Keratinocyte (primary cell): ENCODE measurements around the gene CHST15. TPM values are rescaled to one million over a fixed set of nuclear protein-coding genes. Genes with fewer than 3 reads are reported as not detected.
A peak's percentile ranks its signal among the peaks of the same experiment; 100 is the strongest.

Experiments used
- DNase-seq: peaks from one replicate; pipeline ENCODE4 v3.0.0-alpha.2; 2011; ENCODE audit warnings: low read depth, missing footprints, low spot score
- FAIRE-seq: peaks from 2 replicates; lab custom pipeline; 2011; peaks lifted over from hg19 to GRCh38; lab: Jason Lieb, UNC
- H2AFZ ChIP-seq: 2 replicates; pipeline ENCODE4 v1.6.0; 2012; ENCODE audit warnings: low read length, control low read depth, inconsistent platforms; ENCODE audit not compliant: control insufficient read depth
- H3K27ac ChIP-seq: 2 replicates; pipeline ENCODE4 v1.5.1; 2011; ENCODE audit warnings: low read length; ENCODE audit not compliant: control insufficient read depth, insufficient read depth
- H3K27me3 ChIP-seq: 3 replicates; pipeline ENCODE4 v1.6.0; 2011; ENCODE audit warnings: low read length; ENCODE audit not compliant: control insufficient read depth, insufficient read depth; ENCODE audit errors: extremely low read depth
- H3K36me3 ChIP-seq, 2 experiments: 2 replicates in 1 of 2; 3 replicates in 1 of 2; pipeline ENCODE4 v1.5.1; 2011; ENCODE audit warnings: low read length in 2 of 2, mild to moderate bottlenecking in 1 of 2; ENCODE audit not compliant: control insufficient read depth in 2 of 2, insufficient read depth in 2 of 2; ENCODE audit errors: extremely low read depth in 1 of 2
- H3K4me1 ChIP-seq: 3 replicates; pipeline ENCODE4 v1.5.1; 2011; ENCODE audit warnings: low read length; ENCODE audit not compliant: control insufficient read depth, insufficient read depth; ENCODE audit errors: extremely low read depth
- H3K4me2 ChIP-seq: 3 replicates; pipeline ENCODE4 v1.6.0; 2011; ENCODE audit warnings: low read depth, low read length; ENCODE audit not compliant: control insufficient read depth, insufficient read depth; ENCODE audit errors: extremely low read depth
- H3K4me3 ChIP-seq, 3 experiments: fragments of 200-600 bp in 1 of 3; sonication (generic) in 1 of 3; 2 replicates in 2 of 3; 3 replicates in 1 of 3; pipeline ENCODE4 v1.5.1; 2011 to 2016; ENCODE audit warnings: low read length in 3 of 3, mild to moderate bottlenecking in 3 of 3, control low read depth in 2 of 3, inconsistent platforms in 1 of 3, low read depth in 1 of 3, mixed read lengths in 1 of 3, mixed run types in 1 of 3, moderate library complexity in 1 of 3; ENCODE audit not compliant: control insufficient read depth in 2 of 3, insufficient read depth in 2 of 3; ENCODE audit errors: extremely low read depth in 1 of 3
- H3K79me2 ChIP-seq: 2 replicates; pipeline ENCODE4 v1.6.0; 2012; ENCODE audit warnings: low read length; ENCODE audit not compliant: control insufficient read depth, insufficient read depth
- H3K9ac ChIP-seq: 3 replicates; pipeline ENCODE4 v1.6.0; 2011; ENCODE audit warnings: low read length; ENCODE audit not compliant: control insufficient read depth, insufficient read depth; ENCODE audit errors: extremely low read depth
- H3K9me1 ChIP-seq: 3 replicates; pipeline ENCODE4 v1.6.0; 2011; ENCODE audit warnings: low read length; ENCODE audit not compliant: control insufficient read depth, insufficient read depth; ENCODE audit errors: extremely low read depth
- H3K9me3 ChIP-seq: 2 replicates; pipeline ENCODE4 v1.5.1; 2012; ENCODE audit warnings: low read depth, low read length; ENCODE audit not compliant: control insufficient read depth
- H4K20me1 ChIP-seq: 3 replicates; pipeline ENCODE4 v1.6.0; 2011; ENCODE audit warnings: low read length; ENCODE audit not compliant: control insufficient read depth, insufficient read depth; ENCODE audit errors: extremely low read depth
- CTCF ChIP-seq, 3 experiments: IDR thresholded peaks in 1 of 3; conservative IDR thresholded peaks in 1 of 3; optimal IDR thresholded peaks in 1 of 3; 2 replicates in 2 of 3; 3 replicates in 1 of 3; pipeline versions ENCODE3 to v1.5.1; 2011; ENCODE audit warnings: low read length in 3 of 3, mild to moderate bottlenecking in 3 of 3, moderate library complexity in 2 of 3, control low read depth in 1 of 3, inconsistent platforms in 1 of 3; ENCODE audit not compliant: insufficient read depth in 2 of 3; ENCODE audit errors: extremely low read depth in 1 of 3
- EZH2 ChIP-seq: IDR thresholded peaks from one replicate; pipeline ENCODE4 v1.6.1; 2012; ENCODE audit warnings: inconsistent platforms, mild to moderate bottlenecking, low read length, moderate library complexity
- dilution Hi-C: fragments of 300-500 bp; cut with MboI; formaldehyde crosslinking; loops from one replicate; pipeline ENCODE4 v1.7.0; 2020; ENCODE audit warnings: low sequenced_read_pairs; ENCODE audit not compliant: extremely low pct_ligation_motif_present
- polyA plus RNA-seq, 5 experiments: library from polyadenylated mRNA; depleted of rRNA in 3 of 5; stranded (reverse) in 3 of 5; stranded (forward) in 1 of 5; unstranded in 1 of 5; fragments of >200 nt; gene quantifications; 1 replicate in 1 of 5; 2 replicates in 3 of 5; 3 replicates in 1 of 5; pipeline versions ENCODE4 v1.2.1 to v1.2.3, GENCODE V29; 2011 to 2012; ENCODE audit warnings: missing spikeins in 2 of 5, low read depth in 1 of 5, low replicate concordance in 1 of 5

The CHST15 gene
- polyA plus RNA-seq, 1 donor (not counting 4 experiments of a cell fraction or from before 2014, with no cell fraction given) = 24.5 TPM

DNA sequence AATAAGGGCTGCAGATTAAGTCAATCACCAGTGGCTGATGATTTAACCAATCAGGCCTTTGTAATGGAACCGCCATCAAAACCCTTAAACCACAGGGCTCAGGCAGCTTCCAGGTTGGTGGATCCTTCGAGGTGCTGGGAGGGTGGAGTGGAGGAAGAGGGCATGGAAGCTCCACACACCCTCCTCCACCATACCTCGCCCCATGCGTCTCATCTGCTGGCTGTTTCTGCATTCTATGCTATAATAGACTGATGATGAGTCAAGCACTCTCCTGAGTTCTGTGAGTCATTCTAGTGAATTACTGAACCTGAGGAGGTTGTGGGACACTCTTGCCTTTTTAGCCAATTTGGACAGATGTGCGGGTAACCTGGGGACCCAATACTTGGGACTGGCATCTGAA, 43.9 kb downstream of the CHST15 start:
- no peak overlapping the region for H3K4me3 ChIP-seq
- no peak overlapping the region for H3K9ac ChIP-seq
- H3K27ac ChIP-seq = no peak overlapping the region
- H3K79me2 ChIP-seq = peaks cover 58% of the 10 kb centered on the region
- H3K36me3 ChIP-seq = peaks cover 8 to 15% of the 10 kb centered on the region in 2 experiments
- H3K4me1 ChIP-seq = peaks cover 27% of the 10 kb centered on the region
- peak; percentile 49 for DNase-seq
- TF ChIP-seq EZH2 (no peak), CTCF (optimal IDR thresholded peaks at IDR 0.05 in 1 of 3, IDR thresholded peaks at IDR 0.05 in 1 of 3, conservative IDR thresholded peaks at IDR 0.05 in 1 of 3; ENCODE audit: extremely low read depth in 1 of 3, insufficient read depth in 2 of 3, low read length in 3 of 3) (no peak)
- H4K20me1 ChIP-seq = peaks cover 2% of the 10 kb centered on the region
- H2AFZ ChIP-seq = no peak overlapping the region
- peak; percentile 99 for FAIRE-seq
- H3K9me3 ChIP-seq = no peaks in the 10 kb centered on the region
- peaks cover 2% of the 10 kb centered on the region for H3K9me1 ChIP-seq
- H3K27me3 ChIP-seq = no peaks in the 10 kb centered on the region
- dilution Hi-C loops = no loop called here
- H3K4me2 ChIP-seq = no peak overlapping the region

- peaks cover 21% of the 10 kb centered on the region for H3K4me1 ChIP-seq
- H3K36me3 ChIP-seq = peaks cover 12 to 16% of the 10 kb centered on the region in 2 experiments
- H3K79me2 ChIP-seq = peaks cover 59% of the 10 kb centered on the region
- TF ChIP-seq EZH2 (no peak), CTCF (optimal IDR thresholded peaks at IDR 0.05 in 1 of 3, IDR thresholded peaks at IDR 0.05 in 1 of 3, conservative IDR thresholded peaks at IDR 0.05 in 1 of 3; ENCODE audit: extremely low read depth in 1 of 3, insufficient read depth in 2 of 3, low read length in 3 of 3) (no peak)
- FAIRE-seq = no peak
- no peak for DNase-seq
- H3K4me3 ChIP-seq = no peak overlapping the region
- peaks cover 2% of the 10 kb centered on the region for H3K9me1 ChIP-seq
- no peaks in the 10 kb centered on the region for H3K9me3 ChIP-seq
- H3K27ac ChIP-seq = no peak overlapping the region
- no peaks in the 10 kb centered on the region for H3K27me3 ChIP-seq
- H3K4me2 ChIP-seq = no peak overlapping the region
- dilution Hi-C loops = no loop called here
- no peak overlapping the region for H3K9ac ChIP-seq
- H2AFZ ChIP-seq = no peak overlapping the region
- H4K20me1 ChIP-seq = peaks cover 3% of the 10 kb centered on the region
These were observed 44.8 kb downstream of the CHST15 start for GRCh38 chr10:124048371-124049290.
